SK-N-SH treated with all-trans-retinoic acid at 6 μM for 48 hours (cell line): Measurements from ENCODE around the gene ATP11A.
A peak's percentile ranks its signal among the peaks of the same experiment; 100 is the strongest.
"Not testable (repeated sequence)": the region's sequence is repeated elsewhere in the genome, so short reads cannot be mapped to it uniquely, and the experiment has no call there.

Source experiments
- ATAC-seq: fragments of 200-7000 bp; cut with Tn5 transposase; 3 replicates; pipeline ENCODE4 v1.9.1; 2020; ENCODE audit warnings: mild to moderate bottlenecking, moderate library complexity
- ARNTL ChIP-seq: fragments of 450-650 bp; formaldehyde crosslinking; IDR thresholded peaks from 2 replicates; pipeline ENCODE4 v1.5.0; 2020; ENCODE audit warnings: low read depth, mild to moderate bottlenecking, moderate library complexity, borderline replicate concordance
- BACH2 ChIP-seq: fragments of 250-450 bp; sonication (Bioruptor Pico); IDR thresholded peaks from 2 replicates; pipeline ENCODE4 v1.9.0; 2021; ENCODE audit warnings: mild to moderate bottlenecking, borderline replicate concordance
- CSDC2 ChIP-seq: fragments of 250-450 bp; sonication (Bioruptor Pico); IDR thresholded peaks from 2 replicates; pipeline ENCODE4 v1.5.0; 2020; ENCODE audit warnings: mild to moderate bottlenecking, moderate library complexity
- ESRRG ChIP-seq: fragments of 250-450 bp; sonication (Bioruptor Pico); IDR thresholded peaks from 2 replicates; pipeline ENCODE4 v1.6.1; 2021; ENCODE audit warnings: mild to moderate bottlenecking
- GLIS3 ChIP-seq: fragments of 250-450 bp; sonication (Bioruptor Pico); IDR thresholded peaks from 2 replicates; pipeline ENCODE4 v1.5.0; 2020; ENCODE audit warnings: mild to moderate bottlenecking, moderate library complexity
- ISL1 ChIP-seq: fragments of 250-450 bp; sonication (Bioruptor Pico); IDR thresholded peaks from 2 replicates; pipeline ENCODE4 v2.1.2; 2022; ENCODE audit warnings: mild to moderate bottlenecking, moderate library complexity
- OSR1 ChIP-seq: fragments of 250-450 bp; sonication (Bioruptor Pico); IDR thresholded peaks from 2 replicates; pipeline ENCODE4 v1.8.0; 2022; ENCODE audit warnings: moderate library complexity, mild to moderate bottlenecking, inconsistent platforms
- PPARA ChIP-seq: fragments of 250-450 bp; sonication (Bioruptor Pico); IDR thresholded peaks from 2 replicates; pipeline ENCODE4 v1.5.0; 2020; ENCODE audit warnings: mild to moderate bottlenecking, borderline replicate concordance
- RARB ChIP-seq: fragments of 250-450 bp; sonication (Bioruptor Pico); IDR thresholded peaks from 2 replicates; pipeline ENCODE4 v1.8.0; 2021; ENCODE audit warnings: mild to moderate bottlenecking, moderate library complexity
- SNAI2 ChIP-seq: fragments of 250-450 bp; sonication (Bioruptor Pico); IDR thresholded peaks from 2 replicates; pipeline ENCODE4 v1.5.0; 2020; ENCODE audit warnings: mild to moderate bottlenecking, moderate library complexity
- TOX ChIP-seq: fragments of 250-450 bp; sonication (Bioruptor Pico); IDR thresholded peaks from 2 replicates; pipeline ENCODE4 v1.8.0; 2021; ENCODE audit warnings: mild to moderate bottlenecking, moderate library complexity, borderline replicate concordance
- ZC3H10 ChIP-seq: fragments of 250-450 bp; sonication (Bioruptor Pico); IDR thresholded peaks from 2 replicates; pipeline ENCODE4 v1.5.1; 2021; ENCODE audit warnings: mild to moderate bottlenecking, moderate library complexity
- ZFP3 ChIP-seq: fragments of 250-450 bp; sonication (Bioruptor Pico); IDR thresholded peaks from 2 replicates; pipeline ENCODE4 v1.5.0; 2020; ENCODE audit warnings: mild to moderate bottlenecking, moderate library complexity
- ZFP30 ChIP-seq: fragments of 450-650 bp; formaldehyde crosslinking; IDR thresholded peaks from 2 replicates; pipeline ENCODE4 v1.5.0; 2022; ENCODE audit warnings: mild to moderate bottlenecking, moderate library complexity
- ZNF565 ChIP-seq: fragments of 450-650 bp; formaldehyde crosslinking; conservative IDR thresholded peaks from 2 replicates; pipeline ENCODE4 v1.5.0; 2020; ENCODE audit warnings: low read depth, mild to moderate bottlenecking, moderate library complexity
- ZNF70 ChIP-seq: fragments of 450-650 bp; formaldehyde crosslinking; IDR thresholded peaks from 2 replicates; pipeline ENCODE4 v1.5.0; 2020; ENCODE audit warnings: mild to moderate bottlenecking, moderate library complexity
- ZNF8 ChIP-seq: fragments of 450-650 bp; formaldehyde crosslinking; IDR thresholded peaks from 2 replicates; pipeline ENCODE4 v1.5.0; 2020; ENCODE audit warnings: mild to moderate bottlenecking, moderate library complexity
- TF ChIP-seq, protein P1 (sequence below): fragments of 250-450 bp; sonication (Bioruptor Pico); IDR thresholded peaks from 2 replicates; pipeline ENCODE4 v1.5.0; 2020; ENCODE audit warnings: mild to moderate bottlenecking, moderate library complexity
- TF ChIP-seq, protein P2 (sequence below): fragments of 250-450 bp; sonication (Bioruptor Pico); IDR thresholded peaks from 2 replicates; pipeline ENCODE4 v1.5.1; 2021; ENCODE audit warnings: mild to moderate bottlenecking, moderate library complexity
- TF ChIP-seq, protein P3 (sequence below): fragments of 250-450 bp; sonication (Bioruptor Pico); IDR thresholded peaks from 2 replicates; pipeline ENCODE4 v1.5.1; 2020; ENCODE audit warnings: low read depth, mild to moderate bottlenecking, moderate library complexity

ATP11A gene

DNA sequence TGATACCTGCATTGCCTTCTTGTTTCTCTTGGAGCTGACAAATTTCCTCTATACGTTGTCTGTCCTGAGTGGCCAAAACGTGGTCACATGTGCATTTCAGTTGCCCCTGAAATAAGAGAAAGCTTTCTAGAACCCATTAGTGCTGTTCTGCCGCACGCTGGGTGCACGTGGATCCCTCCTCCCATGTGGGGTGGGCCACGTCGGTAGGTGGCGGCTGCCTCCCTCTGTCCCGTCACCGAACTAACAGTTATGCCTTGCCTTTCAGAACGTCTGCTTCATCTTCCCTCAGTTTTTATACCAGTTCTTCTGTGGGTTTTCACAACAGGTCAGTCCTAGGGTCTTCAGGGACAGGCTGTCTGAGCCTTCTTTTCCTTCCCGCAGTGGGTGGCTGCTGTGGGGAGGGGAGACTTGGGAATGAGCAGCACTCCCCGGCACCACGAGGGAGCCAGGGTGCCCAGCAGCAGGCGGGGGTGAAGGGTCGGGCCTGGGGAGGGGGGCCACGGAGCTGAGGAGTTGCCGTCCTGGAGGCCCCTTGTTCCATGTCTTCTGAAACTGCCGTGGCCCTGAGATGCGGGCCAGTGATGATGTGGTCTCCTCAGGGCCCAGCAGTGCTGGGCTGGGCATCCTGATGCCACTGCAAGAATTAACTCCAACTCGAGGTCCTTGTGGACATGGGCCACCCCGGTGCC lies 169.4 kb downstream of the ATP11A start:
- ATAC-seq = no peak
- TF ChIP-seq ESRRG (CRISPR knock-in tag) = no peak
- TF ChIP-seq, protein P1, sequence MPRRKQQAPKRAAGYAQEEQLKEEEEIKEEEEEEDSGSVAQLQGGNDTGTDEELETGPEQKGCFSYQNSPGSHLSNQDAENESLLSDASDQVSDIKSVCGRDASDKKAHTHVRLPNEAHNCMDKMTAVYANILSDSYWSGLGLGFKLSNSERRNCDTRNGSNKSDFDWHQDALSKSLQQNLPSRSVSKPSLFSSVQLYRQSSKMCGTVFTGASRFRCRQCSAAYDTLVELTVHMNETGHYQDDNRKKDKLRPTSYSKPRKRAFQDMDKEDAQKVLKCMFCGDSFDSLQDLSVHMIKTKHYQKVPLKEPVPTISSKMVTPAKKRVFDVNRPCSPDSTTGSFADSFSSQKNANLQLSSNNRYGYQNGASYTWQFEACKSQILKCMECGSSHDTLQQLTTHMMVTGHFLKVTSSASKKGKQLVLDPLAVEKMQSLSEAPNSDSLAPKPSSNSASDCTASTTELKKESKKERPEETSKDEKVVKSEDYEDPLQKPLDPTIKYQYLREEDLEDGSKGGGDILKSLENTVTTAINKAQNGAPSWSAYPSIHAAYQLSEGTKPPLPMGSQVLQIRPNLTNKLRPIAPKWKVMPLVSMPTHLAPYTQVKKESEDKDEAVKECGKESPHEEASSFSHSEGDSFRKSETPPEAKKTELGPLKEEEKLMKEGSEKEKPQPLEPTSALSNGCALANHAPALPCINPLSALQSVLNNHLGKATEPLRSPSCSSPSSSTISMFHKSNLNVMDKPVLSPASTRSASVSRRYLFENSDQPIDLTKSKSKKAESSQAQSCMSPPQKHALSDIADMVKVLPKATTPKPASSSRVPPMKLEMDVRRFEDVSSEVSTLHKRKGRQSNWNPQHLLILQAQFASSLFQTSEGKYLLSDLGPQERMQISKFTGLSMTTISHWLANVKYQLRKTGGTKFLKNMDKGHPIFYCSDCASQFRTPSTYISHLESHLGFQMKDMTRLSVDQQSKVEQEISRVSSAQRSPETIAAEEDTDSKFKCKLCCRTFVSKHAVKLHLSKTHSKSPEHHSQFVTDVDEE = no peak
- TF ChIP-seq ZC3H10 (CRISPR knock-in tag) = no peak
- TF ChIP-seq, protein P2, sequence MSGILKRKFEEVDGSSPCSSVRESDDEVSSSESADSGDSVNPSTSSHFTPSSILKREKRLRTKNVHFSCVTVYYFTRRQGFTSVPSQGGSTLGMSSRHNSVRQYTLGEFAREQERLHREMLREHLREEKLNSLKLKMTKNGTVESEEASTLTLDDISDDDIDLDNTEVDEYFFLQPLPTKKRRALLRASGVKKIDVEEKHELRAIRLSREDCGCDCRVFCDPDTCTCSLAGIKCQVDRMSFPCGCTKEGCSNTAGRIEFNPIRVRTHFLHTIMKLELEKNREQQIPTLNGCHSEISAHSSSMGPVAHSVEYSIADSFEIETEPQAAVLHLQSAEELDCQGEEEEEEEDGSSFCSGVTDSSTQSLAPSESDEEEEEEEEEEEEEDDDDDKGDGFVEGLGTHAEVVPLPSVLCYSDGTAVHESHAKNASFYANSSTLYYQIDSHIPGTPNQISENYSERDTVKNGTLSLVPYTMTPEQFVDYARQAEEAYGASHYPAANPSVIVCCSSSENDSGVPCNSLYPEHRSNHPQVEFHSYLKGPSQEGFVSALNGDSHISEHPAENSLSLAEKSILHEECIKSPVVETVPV (CRISPR knock-in tag) = no peak
- no peak for TF ChIP-seq OSR1
- TF ChIP-seq GLIS3 (CRISPR knock-in tag) = no peak
- TF ChIP-seq ISL1 (CRISPR knock-in tag) = no peak
- TF ChIP-seq PPARA (CRISPR knock-in tag) = no peak
- no peak for TF ChIP-seq BACH2
- TF ChIP-seq, protein P3, sequence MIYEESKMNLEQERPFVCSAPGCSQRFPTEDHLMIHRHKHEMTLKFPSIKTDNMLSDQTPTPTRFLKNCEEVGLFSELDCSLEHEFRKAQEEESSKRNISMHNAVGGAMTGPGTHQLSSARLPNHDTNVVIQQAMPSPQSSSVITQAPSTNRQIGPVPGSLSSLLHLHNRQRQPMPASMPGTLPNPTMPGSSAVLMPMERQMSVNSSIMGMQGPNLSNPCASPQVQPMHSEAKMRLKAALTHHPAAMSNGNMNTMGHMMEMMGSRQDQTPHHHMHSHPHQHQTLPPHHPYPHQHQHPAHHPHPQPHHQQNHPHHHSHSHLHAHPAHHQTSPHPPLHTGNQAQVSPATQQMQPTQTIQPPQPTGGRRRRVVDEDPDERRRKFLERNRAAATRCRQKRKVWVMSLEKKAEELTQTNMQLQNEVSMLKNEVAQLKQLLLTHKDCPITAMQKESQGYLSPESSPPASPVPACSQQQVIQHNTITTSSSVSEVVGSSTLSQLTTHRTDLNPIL (CRISPR knock-in tag) = no peak
- TF ChIP-seq ARNTL (CRISPR knock-in tag) = no peak

GRCh38 chr13:112859817-112860190 lies 170.0 kb downstream of the ATP11A start:
- peak; percentile 57 for ATAC-seq
- TF ChIP-seq CSDC2 (CRISPR knock-in tag) = no peak
- TF ChIP-seq ZNF70 (CRISPR knock-in tag) = no peak
- no peak for TF ChIP-seq ZNF8 (CRISPR knock-in tag)
- TF ChIP-seq ZNF565 = no peak
- TF ChIP-seq ZFP30 = no peak
- TF ChIP-seq PPARA (CRISPR knock-in tag) = no peak
- TF ChIP-seq, protein P2 (CRISPR knock-in tag) = no peak
- TF ChIP-seq TOX (CRISPR knock-in tag) = no peak
- no peak for TF ChIP-seq ZC3H10 (CRISPR knock-in tag)
- no peak for TF ChIP-seq BACH2
- no peak for TF ChIP-seq ARNTL (CRISPR knock-in tag)

GRCh38 chr13:112861876-112862615 lies 172.2 kb downstream of the ATP11A start:
- no peak for TF ChIP-seq SNAI2 (CRISPR knock-in tag)
- no peak for TF ChIP-seq ZFP3
- TF ChIP-seq, protein P3 (CRISPR knock-in tag) = no peak
- no peak for TF ChIP-seq ZNF8 (CRISPR knock-in tag)
- no peak for TF ChIP-seq TOX (CRISPR knock-in tag)
- TF ChIP-seq ESRRG (CRISPR knock-in tag) = no peak
- TF ChIP-seq ZNF565 = no peak
- TF ChIP-seq, protein P2 (CRISPR knock-in tag) = no peak
- no peak for TF ChIP-seq RARB (CRISPR knock-in tag)
- no peak for TF ChIP-seq CSDC2 (CRISPR knock-in tag)
- TF ChIP-seq, protein P1 = no peak
- no peak for ATAC-seq

DNA sequence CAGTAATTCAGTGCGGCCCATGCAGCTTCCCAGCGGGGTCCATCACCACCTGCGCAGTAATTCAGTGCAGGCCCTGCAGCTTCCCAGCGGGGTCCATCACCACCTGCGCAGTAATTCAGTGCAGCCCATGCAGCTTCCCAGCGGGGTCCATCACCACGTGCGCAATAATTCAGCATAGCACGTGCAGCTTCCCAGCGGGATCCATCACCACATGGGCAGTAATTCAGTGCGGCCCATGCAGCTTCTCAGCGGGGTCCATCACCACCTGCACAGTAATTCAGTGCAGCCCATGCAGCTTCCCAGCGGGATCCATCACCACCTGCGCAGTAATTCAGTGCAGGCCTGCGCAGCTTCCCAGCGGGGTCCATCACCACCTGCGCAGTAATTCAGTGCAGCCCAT lies 173.5 kb downstream of the ATP11A start:
- ATAC-seq = not testable (repeated sequence)

DNA sequence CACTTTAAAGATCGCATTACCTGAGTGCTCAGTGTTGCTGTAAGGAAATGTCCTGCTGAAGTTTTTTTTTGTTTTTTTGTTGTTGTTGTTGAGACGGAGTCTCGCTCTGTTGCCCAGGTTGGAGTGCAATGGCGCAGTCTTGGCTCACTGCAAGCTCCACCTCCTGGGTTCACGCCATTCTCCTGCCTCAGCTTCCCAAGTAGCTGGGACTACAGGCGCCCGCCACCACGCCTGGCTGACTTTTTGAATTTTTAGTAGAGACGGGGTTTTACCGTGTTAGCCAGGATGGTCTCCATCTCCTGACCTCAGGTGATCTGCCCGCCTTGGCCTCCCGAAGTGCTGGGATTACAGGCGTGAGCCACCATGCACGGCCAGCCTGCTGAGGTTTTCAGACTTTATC lies 175.6 kb downstream of the ATP11A start:
- ATAC-seq = not testable (repeated sequence)
